ENCODE data around the gene TUBA4A. TPM values are rescaled to one million over a fixed set of nuclear protein-coding genes. Genes with fewer than 3 reads are reported as not detected.

Gene TUBA4A
- total and polyA plus RNA-seq, 2 experiments from 2014 or later = 4.7 to 10.5 TPM

- Histone ChIP-seq H3K9me3 (ENCODE audit: low read depth) (no peaks in the 10 kb centered on the region), H3K79me2 (peaks cover 49% of the 10 kb centered on the region), H3K27ac (peak within 1 kb of the TSS; percentile 97), H3K4me3 (peak within 1 kb of the TSS; percentile 78), H3K4me2 (peak within 1 kb of the TSS; percentile 99), H3K27me3 (no peaks in the 10 kb centered on the region), H2AFZ (peak within 1 kb of the TSS; percentile 68), H4K20me1 (ENCODE audit: insufficient read depth, poor library complexity, severe bottlenecking) (no peaks in the 10 kb centered on the region), H3K9me2 (replicated peaks; ENCODE audit: insufficient read depth) (no peaks in the 10 kb centered on the region), H3K36me3 (replicated peaks; ENCODE audit: insufficient read depth, low read depth) (no peaks in the 10 kb centered on the region), H3K4me1 (ENCODE audit: insufficient read depth) (peaks cover 16% of the 10 kb centered on the region)
- peak; percentile 99 for DNase-seq (ENCODE audit: low spot score)
- under 1% methylated on average over 57 of the region's 80 CpGs for WGBS (ENCODE audit: low lambda C conversion rate, missing lambda C conversion rate)
- TF ChIP-seq EZH2 (IDR thresholded peaks at IDR 0.05; ENCODE audit: borderline replicate concordance) (no peak), CTCF (IDR thresholded peaks at IDR 0.05; ENCODE audit: poor library complexity) (no peak), EZH2phosphoT487 (IDR thresholded peaks at IDR 0.05; ENCODE audit: low read depth, severe bottlenecking, unreplicated experiment) (no peak)
These were observed 24.2 kb downstream of the TUBA4A start, which contains the start of the genes ANKZF1 and ATG9A for GRCh38 chr2:219229305-219230058. Gene ANKZF1, plus strand, starts transcription at chr2:219229806. Its CDS starts 452 bp downstream, at chr2:219230258. Gene ATG9A, minus strand, starts transcription at chr2:219229636. Its CDS starts 1,612 bp downstream, at chr2:219228024.

- 5% methylated on average over 19 of the region's 19 CpGs for WGBS (ENCODE audit: low lambda C conversion rate, missing lambda C conversion rate)
- TF ChIP-seq CTCF (IDR thresholded peaks at IDR 0.05; ENCODE audit: poor library complexity) (no peak), EZH2 (IDR thresholded peaks at IDR 0.05; ENCODE audit: borderline replicate concordance) (no peak), EZH2phosphoT487 (IDR thresholded peaks at IDR 0.05; ENCODE audit: low read depth, severe bottlenecking, unreplicated experiment) (no peak)
- peaks cover 16% of the 10 kb centered on the region for H3K4me1 ChIP-seq (ENCODE audit: insufficient read depth)
- H3K9me3 ChIP-seq (ENCODE audit: low read depth) = no peaks in the 10 kb centered on the region
- H4K20me1 ChIP-seq (ENCODE audit: insufficient read depth, poor library complexity, severe bottlenecking) = no peaks in the 10 kb centered on the region
- DNase-seq (ENCODE audit: low spot score) = no peak
- no peaks in the 10 kb centered on the region for H3K27me3 ChIP-seq
- H3K27ac ChIP-seq = peak overlapping the region; percentile 97
- H3K9me2 ChIP-seq (replicated peaks; ENCODE audit: insufficient read depth) = no peaks in the 10 kb centered on the region
- H3K4me3 ChIP-seq = peak overlapping the region; percentile 73
- peak overlapping the region; percentile 68 for H2AFZ ChIP-seq
- peak overlapping the region; percentile 99 for H3K4me2 ChIP-seq
- no peaks in the 10 kb centered on the region for H3K36me3 ChIP-seq (replicated peaks; ENCODE audit: insufficient read depth, low read depth)
- H3K79me2 ChIP-seq = peaks cover 49% of the 10 kb centered on the region
These were observed 24.8 kb downstream of the TUBA4A start for GRCh38 chr2:219228911-219229304.

- 69% methylated on average over 7 of the region's 7 CpGs for WGBS (ENCODE audit: low lambda C conversion rate, missing lambda C conversion rate)
- Histone ChIP-seq H4K20me1 (ENCODE audit: insufficient read depth, poor library complexity, severe bottlenecking) (no peaks in the 10 kb centered on the region), H3K9me3 (ENCODE audit: low read depth) (no peaks in the 10 kb centered on the region), H3K36me3 (replicated peaks; ENCODE audit: insufficient read depth, low read depth) (no peaks in the 10 kb centered on the region), H3K9me2 (replicated peaks; ENCODE audit: insufficient read depth) (no peaks in the 10 kb centered on the region), H3K4me1 (ENCODE audit: insufficient read depth) (peaks cover 16% of the 10 kb centered on the region), H3K4me3 (peak overlapping the region; percentile 73), H3K79me2 (peaks cover 49% of the 10 kb centered on the region), H3K4me2 (peak overlapping the region; percentile 99), H3K27me3 (no peaks in the 10 kb centered on the region), H3K27ac (peak overlapping the region; percentile 97), H2AFZ (peak overlapping the region; percentile 68)
- DNase-seq (ENCODE audit: low spot score) = no peak
- TF ChIP-seq EZH2 (IDR thresholded peaks at IDR 0.05; ENCODE audit: borderline replicate concordance) (no peak), EZH2phosphoT487 (IDR thresholded peaks at IDR 0.05; ENCODE audit: low read depth, severe bottlenecking, unreplicated experiment) (no peak), CTCF (IDR thresholded peaks at IDR 0.05; ENCODE audit: poor library complexity) (no peak)
These were observed 25.4 kb downstream of the TUBA4A start for GRCh38 chr2:219228041-219228910.

All from hepatocyte (in vitro differentiated cells).